ENCODE data around the gene MTMR12. TPM values are rescaled to one million over a fixed set of nuclear protein-coding genes. Genes with fewer than 3 reads are reported as not detected.

Gene MTMR12
- total RNA-seq, 1 experiment from 2014 or later, result 17.1 TPM

DNA sequence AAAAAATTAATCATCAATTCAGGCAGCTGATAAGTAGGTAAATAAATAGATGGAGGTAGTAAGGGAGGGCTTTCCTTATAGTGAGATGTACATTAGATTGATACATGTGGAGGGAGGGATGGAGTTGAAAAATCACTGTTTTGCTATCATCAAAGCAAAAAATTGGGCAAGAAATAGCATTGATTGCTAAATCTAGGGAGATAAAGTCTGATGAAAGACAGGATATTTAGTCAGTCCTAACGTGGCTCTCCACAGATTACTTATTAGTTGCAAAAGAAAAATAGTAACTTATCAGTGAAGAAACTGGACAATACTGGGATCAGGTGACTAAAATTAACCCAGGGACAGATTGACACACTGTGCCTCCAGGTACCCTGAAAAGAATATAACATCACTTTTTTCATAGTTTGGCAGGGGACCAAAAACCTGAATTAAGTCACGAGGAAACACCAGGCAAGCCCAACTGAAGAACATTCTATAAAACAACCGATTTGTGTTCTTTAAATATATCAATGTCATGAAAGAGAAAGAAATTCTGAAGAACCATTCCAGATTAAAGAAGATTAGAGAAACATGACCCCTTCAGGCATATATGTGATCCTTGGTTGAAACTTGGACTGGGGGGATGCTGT lies 111.5 kb downstream of the MTMR12 start:
- no peak for DNase-seq (ENCODE audit: low read depth)

DNA sequence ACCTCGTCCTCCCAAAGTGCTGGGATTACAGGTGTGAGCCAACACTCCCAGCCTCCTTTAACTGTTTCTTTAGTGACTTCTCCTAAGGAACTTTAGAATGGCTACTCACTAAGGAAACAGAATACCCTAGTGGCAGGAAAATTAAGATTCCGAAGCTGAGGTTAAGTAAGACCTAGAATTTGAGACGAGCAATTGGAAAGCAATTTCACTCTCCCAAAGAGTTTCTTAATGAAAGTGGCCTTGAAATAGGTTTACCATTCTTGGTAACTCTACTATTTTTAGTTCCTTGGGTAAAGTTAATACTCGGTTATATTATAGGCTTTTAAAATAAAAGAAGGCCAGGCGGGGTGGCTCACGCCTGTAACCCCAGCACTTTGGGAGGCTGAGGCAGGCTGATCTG lies 115.7 kb downstream of the MTMR12 start:
- no peak for DNase-seq (ENCODE audit: low read depth)

DNA sequence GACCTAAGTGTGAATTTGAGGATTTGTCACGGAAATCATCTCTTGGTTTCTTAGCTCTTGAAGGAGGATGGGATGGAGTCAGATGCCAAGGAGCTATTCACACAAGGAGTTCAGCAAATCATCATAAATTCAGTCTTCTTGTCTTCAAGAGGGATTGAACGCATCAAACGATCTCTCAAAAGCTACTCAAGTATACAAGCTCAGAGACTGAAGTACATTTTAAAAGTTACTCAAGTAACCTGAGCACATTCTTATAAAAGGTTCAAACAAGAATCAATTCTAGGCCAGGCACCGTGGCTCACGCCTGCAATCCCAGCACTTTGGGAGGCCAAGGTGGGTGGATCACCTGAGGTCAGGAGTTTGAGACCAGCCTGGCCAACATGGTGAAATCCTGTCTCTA lies 117.5 kb downstream of the MTMR12 start:
- no peak for DNase-seq (ENCODE audit: low read depth)

DNA sequence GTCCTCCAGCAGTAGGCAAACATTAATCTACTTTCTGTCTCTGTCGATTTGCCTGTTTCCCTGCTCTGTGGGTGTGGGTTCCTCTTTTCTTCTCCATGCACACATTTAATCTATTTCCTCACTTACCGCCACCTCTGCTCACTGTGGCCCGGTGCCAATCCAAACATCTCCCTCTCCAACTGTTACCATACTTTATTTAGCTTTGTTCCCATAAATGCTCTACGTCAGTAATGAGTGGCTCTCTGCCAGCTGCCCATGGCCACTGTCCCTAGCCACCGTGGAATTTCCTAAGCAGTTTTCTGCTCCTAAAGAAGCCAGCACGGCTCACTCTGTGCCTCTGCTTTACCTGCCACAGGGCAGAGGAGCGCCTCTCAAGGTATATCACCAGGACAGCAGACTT lies 119.1 kb downstream of the MTMR12 start:
- peak; percentile 79 for DNase-seq (ENCODE audit: low read depth)

DNA sequence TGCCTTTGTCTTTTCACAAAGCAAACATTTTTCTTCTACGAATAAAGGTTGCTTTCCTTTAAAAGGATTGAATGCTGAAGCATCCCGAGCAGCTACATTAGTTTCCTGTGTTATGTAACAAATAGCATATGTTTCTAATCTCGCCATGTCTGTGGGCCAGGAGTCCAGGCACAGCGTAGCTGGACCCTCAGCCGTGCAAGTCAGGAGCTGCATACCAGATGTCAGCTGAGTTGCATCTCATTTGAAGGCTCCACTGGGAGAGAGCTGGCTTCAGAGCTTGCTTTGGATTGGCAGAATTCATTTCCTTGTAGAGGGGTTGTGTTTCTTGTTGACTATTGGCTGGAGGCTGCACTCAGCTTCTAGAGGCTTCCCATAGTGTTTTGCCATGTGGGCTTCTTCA lies 122.6 kb downstream of the MTMR12 start:
- DNase-seq (ENCODE audit: low read depth), result no peak

DNA sequence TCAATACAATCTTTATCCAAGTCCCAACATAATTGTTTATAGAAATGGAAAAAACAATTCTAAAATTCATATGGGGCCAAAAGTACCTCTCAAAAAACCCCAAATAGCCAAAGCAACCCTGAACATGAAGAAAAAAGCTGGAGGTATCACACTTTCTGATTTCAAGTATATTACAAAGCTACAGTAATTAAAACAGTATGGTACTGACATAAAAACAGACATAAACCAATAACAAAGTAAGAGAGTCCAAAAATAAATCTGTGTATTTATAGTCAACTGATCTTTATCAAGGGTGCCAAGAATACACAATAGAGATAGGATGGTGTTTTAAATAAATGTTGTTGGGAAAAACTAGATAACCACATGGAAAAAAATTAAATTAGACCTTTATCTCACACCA lies 125.1 kb downstream of the MTMR12 start:
- no peak for DNase-seq (ENCODE audit: low read depth)

DNA sequence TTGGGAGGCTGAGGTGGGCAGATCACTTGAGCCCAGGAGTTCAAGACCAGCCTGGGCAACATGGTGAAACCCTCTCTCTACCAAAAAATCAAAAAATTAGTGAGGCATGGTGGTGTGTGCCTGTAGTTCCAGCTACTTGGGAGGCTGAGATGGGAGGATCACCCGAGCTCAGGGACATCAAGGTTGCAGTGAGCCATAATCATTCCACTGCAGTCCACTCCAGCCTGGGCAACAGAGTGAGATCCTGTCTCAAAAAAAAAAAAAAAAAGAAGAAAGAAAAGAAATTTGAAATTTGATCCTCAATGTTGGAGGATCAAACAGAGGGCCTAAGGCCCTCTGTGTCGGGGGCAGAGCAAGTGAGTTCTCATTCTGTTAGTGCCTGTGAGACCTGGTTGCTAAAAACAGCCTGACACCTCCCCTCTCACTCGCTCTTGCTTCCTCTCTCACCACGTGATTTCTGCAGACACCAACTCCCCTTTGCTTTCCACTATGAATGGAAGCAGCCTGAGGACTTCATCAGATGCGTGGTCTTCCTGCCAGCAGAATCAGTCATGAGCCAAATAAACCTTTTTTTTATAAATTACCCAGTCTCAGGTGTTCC lies 130.2 kb downstream of the MTMR12 start:
- DNase-seq (ENCODE audit: low read depth), result no peak

Other genes with a start within 250 kb of the MTMR12 start
- gene GOLPH3, start 138.6 kb downstream of the MTMR12 start, total RNA-seq (2014; rRNA removed), result 58.0 and 65.3 TPM in 2 replicates
- gene ZFR, start 131.8 kb upstream of the MTMR12 start, total RNA-seq (2014; rRNA removed), result 87.7 and 92.0 TPM in 2 replicates

Measured in LHCN-M2 (cell line).